SU-DHL-6 (cell line): ENCODE measurements around the gene SIRT7.
"Not testable (repeated sequence)": the region's sequence is repeated elsewhere in the genome, so short reads cannot be mapped to it uniquely, and the experiment has no call there.

Experiments used
- H2AFZ ChIP-seq: fragments of 200-600 bp; sonication (generic); 2 replicates; pipeline ENCODE4 v1.6.1; 2014; ENCODE audit warnings: low read depth, mild to moderate bottlenecking, moderate library complexity, mixed read lengths, antibody characterized with exemption, low read length; ENCODE audit not compliant: severe bottlenecking
- H3F3A ChIP-seq: fragments of 200-600 bp; shearing (Covaris generic); 2 replicates; pipeline ENCODE4 v1.6.0; 2016; ENCODE audit warnings: antibody characterized with exemption, mild to moderate bottlenecking; ENCODE audit not compliant: insufficient read depth
- H3K27ac ChIP-seq: fragments of 200-600 bp; sonication (generic); 2 replicates; pipeline ENCODE4 v1.5.1; 2016; ENCODE audit warnings: low read depth, mild to moderate bottlenecking, low read length, moderate library complexity, mixed read lengths
- H3K27me3 ChIP-seq: fragments of 200-600 bp; sonication (generic), shearing (Covaris generic); 2 replicates; pipeline ENCODE4 v1.6.0; 2014; ENCODE audit warnings: mild to moderate bottlenecking, low read length
- H3K36me3 ChIP-seq: fragments of 200-600 bp; sonication (generic); 2 replicates; pipeline ENCODE4 v1.6.1; 2014; ENCODE audit warnings: mild to moderate bottlenecking, low read length, mixed read lengths
- H3K4me2 ChIP-seq: fragments of 300-600, 200-600 bp; shearing (Covaris generic), sonication (generic); 2 replicates; pipeline ENCODE4 v1.6.0; 2014; ENCODE audit warnings: low read length, low read depth, mild to moderate bottlenecking; ENCODE audit not compliant: poor library complexity, severe bottlenecking
- H3K4me3 ChIP-seq: fragments of 200-600 bp; sonication (generic); 2 replicates; pipeline ENCODE4 v1.5.1; 2014; ENCODE audit warnings: antibody characterized with exemption, low read length, mild to moderate bottlenecking, mixed read lengths; ENCODE audit not compliant: insufficient read depth, poor library complexity, severe bottlenecking
- H3K79me2 ChIP-seq: fragments of 200-600 bp; sonication (generic); 2 replicates; pipeline ENCODE4 v1.6.1; 2014; ENCODE audit warnings: mild to moderate bottlenecking, low read length, moderate library complexity; ENCODE audit not compliant: insufficient read depth
- H3K9ac ChIP-seq: fragments of 200-600 bp; sonication (generic); 2 replicates; pipeline ENCODE4 v1.7.0; 2014; ENCODE audit warnings: mild to moderate bottlenecking, low read length
- H3K9me2 ChIP-seq: fragments of 200-600 bp; sonication (generic); replicated peaks from 2 replicates; pipeline ENCODE4 v1.6.1; 2014; ENCODE audit warnings: low read length; ENCODE audit not compliant: insufficient read depth
- H3K9me3 ChIP-seq: fragments of 200-600 bp; sonication (generic); 2 replicates; pipeline ENCODE4 v1.6.1; 2014; ENCODE audit warnings: low read length, mixed read lengths; ENCODE audit not compliant: insufficient read depth
- H4K20me1 ChIP-seq: fragments of 200-600 bp; sonication (generic); 2 replicates; pipeline ENCODE4 v1.6.1; 2014; ENCODE audit warnings: low read depth, mild to moderate bottlenecking, antibody characterized with exemption, low read length, moderate library complexity, mixed read lengths
- EZH2phosphoT487 ChIP-seq: fragments of 200-600 bp; sonication (generic), shearing (Covaris generic); conservative IDR thresholded peaks from 2 replicates; pipeline ENCODE4 v1.6.1; 2018; ENCODE audit warnings: mild to moderate bottlenecking, antibody characterized with exemption, low read length, moderate library complexity, mixed read lengths
- TF ChIP-seq, protein P1 (sequence below): fragments of 200-600 bp; sonication (generic); IDR thresholded peaks from one replicate; pipeline ENCODE4 v1.5.1; 2017; ENCODE audit warnings: antibody characterized with exemption, mild to moderate bottlenecking, low read length, moderate library complexity; ENCODE audit not compliant: insufficient read depth, poor library complexity, severe bottlenecking

Gene SIRT7

DNA sequence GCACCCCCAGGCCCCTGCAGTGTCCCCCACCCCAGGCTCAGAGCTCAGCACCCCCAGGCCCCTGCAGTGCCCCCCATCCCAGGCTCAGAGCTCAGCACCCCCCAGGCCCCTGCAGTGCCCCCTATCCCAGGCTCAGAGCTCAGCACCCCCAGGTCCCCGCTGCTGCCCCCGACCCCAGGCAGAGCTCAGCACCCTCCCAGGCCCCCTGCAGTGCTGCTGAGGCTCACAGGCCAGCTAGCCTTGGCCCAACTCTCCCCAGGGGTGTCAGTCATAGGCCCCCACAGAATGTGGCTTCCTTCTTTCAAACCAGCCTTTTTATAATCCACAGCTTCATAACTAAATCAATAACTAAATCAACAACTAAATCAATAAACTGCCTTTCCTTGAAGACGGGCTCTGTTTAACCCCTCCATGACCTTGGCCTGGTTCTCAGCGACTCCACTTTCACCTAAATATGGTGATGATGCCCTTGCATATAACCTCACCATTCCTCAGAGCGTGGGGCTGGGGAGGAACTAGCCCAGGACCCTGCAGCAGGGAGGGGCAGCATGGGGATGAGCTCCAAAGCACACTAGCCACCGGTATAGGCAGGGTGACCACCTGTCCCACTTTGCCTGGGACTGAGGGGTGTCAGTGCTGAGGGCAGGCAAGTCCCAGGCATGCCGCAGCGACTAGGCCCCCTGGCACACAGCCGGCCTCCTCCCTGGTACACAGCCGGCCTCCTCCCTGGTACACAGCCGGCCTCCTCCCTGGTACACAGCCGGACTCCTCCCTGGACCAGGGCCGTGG, 38.0 kb upstream of the SIRT7 start:
- H3K27ac ChIP-seq: peak overlapping the region; percentile 20; the same call in 1 of the 2 replicates
- no peak overlapping the region for H3K4me3 ChIP-seq
- H3K36me3 ChIP-seq: no peaks in the 10 kb centered on the region
- H3K9ac ChIP-seq: no peak overlapping the region
- no peaks in the 10 kb centered on the region for H3K27me3 ChIP-seq
- no peak overlapping the region for H2AFZ ChIP-seq
- H3K9me2 ChIP-seq: no peaks in the 10 kb centered on the region
- peaks cover 31% of the 10 kb centered on the region for H3K79me2 ChIP-seq
- TF ChIP-seq EZH2phosphoT487: no peak
- TF ChIP-seq, protein P1, sequence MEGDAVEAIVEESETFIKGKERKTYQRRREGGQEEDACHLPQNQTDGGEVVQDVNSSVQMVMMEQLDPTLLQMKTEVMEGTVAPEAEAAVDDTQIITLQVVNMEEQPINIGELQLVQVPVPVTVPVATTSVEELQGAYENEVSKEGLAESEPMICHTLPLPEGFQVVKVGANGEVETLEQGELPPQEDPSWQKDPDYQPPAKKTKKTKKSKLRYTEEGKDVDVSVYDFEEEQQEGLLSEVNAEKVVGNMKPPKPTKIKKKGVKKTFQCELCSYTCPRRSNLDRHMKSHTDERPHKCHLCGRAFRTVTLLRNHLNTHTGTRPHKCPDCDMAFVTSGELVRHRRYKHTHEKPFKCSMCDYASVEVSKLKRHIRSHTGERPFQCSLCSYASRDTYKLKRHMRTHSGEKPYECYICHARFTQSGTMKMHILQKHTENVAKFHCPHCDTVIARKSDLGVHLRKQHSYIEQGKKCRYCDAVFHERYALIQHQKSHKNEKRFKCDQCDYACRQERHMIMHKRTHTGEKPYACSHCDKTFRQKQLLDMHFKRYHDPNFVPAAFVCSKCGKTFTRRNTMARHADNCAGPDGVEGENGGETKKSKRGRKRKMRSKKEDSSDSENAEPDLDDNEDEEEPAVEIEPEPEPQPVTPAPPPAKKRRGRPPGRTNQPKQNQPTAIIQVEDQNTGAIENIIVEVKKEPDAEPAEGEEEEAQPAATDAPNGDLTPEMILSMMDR: no peak
- H3K4me2 ChIP-seq: no peak overlapping the region
- no peaks in the 10 kb centered on the region for H4K20me1 ChIP-seq
- H3K9me3 ChIP-seq: no peaks in the 10 kb centered on the region
- H3F3A ChIP-seq: peaks cover 14% of the 10 kb centered on the region

DNA sequence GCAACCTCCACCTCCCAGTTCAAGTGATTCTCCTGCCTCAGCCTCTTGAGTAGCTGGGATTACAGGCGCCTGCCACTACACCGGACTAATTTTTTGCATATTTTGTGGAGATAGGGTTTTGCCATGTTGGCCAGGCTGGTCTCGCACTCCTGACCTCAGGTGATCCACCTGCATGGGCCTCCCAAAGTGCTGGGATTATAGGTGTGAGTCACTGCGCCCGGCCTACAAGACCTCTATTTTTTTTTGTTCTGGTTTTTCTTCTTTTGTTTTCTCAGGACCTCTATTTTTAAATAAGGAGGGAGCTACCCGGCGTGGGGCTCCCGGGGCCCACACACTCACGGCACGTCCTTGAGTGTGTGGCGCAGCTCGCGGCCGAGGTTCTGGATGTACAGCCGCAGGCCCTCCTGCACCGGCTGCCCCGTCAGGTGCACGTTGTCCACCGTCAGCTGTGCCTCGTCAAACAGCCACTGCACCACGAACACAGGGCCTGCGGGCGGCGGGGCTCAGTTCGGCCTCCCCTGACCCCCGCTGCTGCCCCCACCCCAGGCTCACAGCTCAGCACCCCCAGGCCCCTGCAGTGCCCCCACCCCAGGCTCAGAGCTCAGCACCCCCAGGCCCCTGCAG, 37.2 kb upstream of the SIRT7 start:
- no peak for TF ChIP-seq EZH2phosphoT487
- TF ChIP-seq, protein P1: no peak
- no peaks in the 10 kb centered on the region for H3K36me3 ChIP-seq
- no peak overlapping the region for H2AFZ ChIP-seq
- no peak overlapping the region for H3K9ac ChIP-seq
- H3K9me2 ChIP-seq: no peaks in the 10 kb centered on the region
- H3K4me2 ChIP-seq: no peak overlapping the region
- peaks cover 31% of the 10 kb centered on the region for H3K79me2 ChIP-seq
- peaks cover 22% of the 10 kb centered on the region for H3F3A ChIP-seq
- no peak overlapping the region for H3K4me3 ChIP-seq
- no peak overlapping the region for H3K27ac ChIP-seq
- no peaks in the 10 kb centered on the region for H3K9me3 ChIP-seq
- H4K20me1 ChIP-seq: no peaks in the 10 kb centered on the region
- H3K27me3 ChIP-seq: no peaks in the 10 kb centered on the region

GRCh38 chr17:81954131-81955057, 36.4 kb upstream of the SIRT7 start:
- Histone ChIP-seq H3K9ac (no peak overlapping the region), H3F3A (peaks cover 28% of the 10 kb centered on the region), H3K4me3 (no peak overlapping the region), H3K27me3 (no peaks in the 10 kb centered on the region), H3K79me2 (peaks cover 31% of the 10 kb centered on the region), H3K27ac (no peak overlapping the region), H4K20me1 (no peaks in the 10 kb centered on the region), H3K9me3 (no peaks in the 10 kb centered on the region), H3K36me3 (no peaks in the 10 kb centered on the region), H3K4me2 (no peak overlapping the region), H3K9me2 (no peaks in the 10 kb centered on the region), H2AFZ (no peak overlapping the region)
- TF ChIP-seq EZH2phosphoT487: no peak
- TF ChIP-seq, protein P1: no peak

GRCh38 chr17:81953443-81953842, 35.5 kb upstream of the SIRT7 start:
- H4K20me1 ChIP-seq, H3K4me3 ChIP-seq, H3K27me3 ChIP-seq, H3K4me2 ChIP-seq, H3K36me3 ChIP-seq, H3K9me2 ChIP-seq, H3K9me3 ChIP-seq, H2AFZ ChIP-seq, H3K9ac ChIP-seq: not testable (repeated sequence)
- H3K27ac ChIP-seq: peak overlapping the region; percentile 83
- peaks cover 21% of the 10 kb centered on the region for H3K79me2 ChIP-seq
- H3F3A ChIP-seq: peaks cover 28% of the 10 kb centered on the region
